SU-DHL-6 (cell line): Measurements from ENCODE around the gene L3MBTL4.

Experiments used
- EZH2phosphoT487 ChIP-seq: fragments of 200-600 bp; sonication (generic), shearing (Covaris generic); conservative IDR thresholded peaks from 2 replicates; pipeline ENCODE4 v1.6.1; 2018; ENCODE audit warnings: mild to moderate bottlenecking, antibody characterized with exemption, low read length, moderate library complexity, mixed read lengths
- TF ChIP-seq, protein P1 (sequence below): fragments of 200-600 bp; sonication (generic); IDR thresholded peaks from one replicate; pipeline ENCODE4 v1.5.1; 2017; ENCODE audit warnings: antibody characterized with exemption, mild to moderate bottlenecking, low read length, moderate library complexity; ENCODE audit not compliant: insufficient read depth, poor library complexity, severe bottlenecking

DNA sequence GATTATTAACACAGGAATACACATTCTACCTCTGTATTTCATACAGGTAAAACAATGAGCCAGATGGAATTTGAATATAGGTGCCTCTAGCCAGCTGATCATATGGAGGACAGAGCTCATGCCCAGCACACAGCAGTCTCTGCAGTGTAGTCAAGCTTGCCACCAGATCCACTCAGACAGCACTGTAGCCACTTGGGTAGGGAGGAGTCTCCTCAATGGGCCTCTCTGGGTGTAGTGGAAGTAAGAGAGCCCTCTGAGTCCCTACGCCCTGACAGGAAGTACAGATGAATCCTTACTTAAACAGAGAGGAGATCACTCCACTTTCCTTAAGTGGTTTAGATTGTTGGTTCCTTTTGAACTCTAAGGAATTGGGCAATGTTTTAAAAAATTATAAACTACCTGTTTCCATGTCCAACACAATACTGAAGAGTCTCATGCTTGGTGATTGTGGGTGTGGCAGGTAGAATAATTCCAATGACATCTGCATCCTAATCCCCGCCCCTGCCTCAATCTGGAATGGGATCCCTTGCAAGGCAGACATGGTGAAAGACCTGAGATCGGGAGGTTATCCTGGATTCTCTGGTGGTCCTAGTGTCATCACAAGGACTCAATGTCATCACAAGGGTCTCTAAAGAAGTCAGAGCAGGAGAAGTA lies 496.4 kb downstream of the L3MBTL4 start:
- TF ChIP-seq, protein P1, sequence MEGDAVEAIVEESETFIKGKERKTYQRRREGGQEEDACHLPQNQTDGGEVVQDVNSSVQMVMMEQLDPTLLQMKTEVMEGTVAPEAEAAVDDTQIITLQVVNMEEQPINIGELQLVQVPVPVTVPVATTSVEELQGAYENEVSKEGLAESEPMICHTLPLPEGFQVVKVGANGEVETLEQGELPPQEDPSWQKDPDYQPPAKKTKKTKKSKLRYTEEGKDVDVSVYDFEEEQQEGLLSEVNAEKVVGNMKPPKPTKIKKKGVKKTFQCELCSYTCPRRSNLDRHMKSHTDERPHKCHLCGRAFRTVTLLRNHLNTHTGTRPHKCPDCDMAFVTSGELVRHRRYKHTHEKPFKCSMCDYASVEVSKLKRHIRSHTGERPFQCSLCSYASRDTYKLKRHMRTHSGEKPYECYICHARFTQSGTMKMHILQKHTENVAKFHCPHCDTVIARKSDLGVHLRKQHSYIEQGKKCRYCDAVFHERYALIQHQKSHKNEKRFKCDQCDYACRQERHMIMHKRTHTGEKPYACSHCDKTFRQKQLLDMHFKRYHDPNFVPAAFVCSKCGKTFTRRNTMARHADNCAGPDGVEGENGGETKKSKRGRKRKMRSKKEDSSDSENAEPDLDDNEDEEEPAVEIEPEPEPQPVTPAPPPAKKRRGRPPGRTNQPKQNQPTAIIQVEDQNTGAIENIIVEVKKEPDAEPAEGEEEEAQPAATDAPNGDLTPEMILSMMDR, result no peak
- no peak for TF ChIP-seq EZH2phosphoT487
